ENCODE data around the gene CFAP100. TPM values are rescaled to one million over a fixed set of nuclear protein-coding genes. Genes with fewer than 3 reads are reported as not detected.

The CFAP100 gene
- total RNA-seq (2014; rRNA removed; shearing (Covaris generic)): 0.64 and 2.3 TPM in 2 replicates

DNA sequence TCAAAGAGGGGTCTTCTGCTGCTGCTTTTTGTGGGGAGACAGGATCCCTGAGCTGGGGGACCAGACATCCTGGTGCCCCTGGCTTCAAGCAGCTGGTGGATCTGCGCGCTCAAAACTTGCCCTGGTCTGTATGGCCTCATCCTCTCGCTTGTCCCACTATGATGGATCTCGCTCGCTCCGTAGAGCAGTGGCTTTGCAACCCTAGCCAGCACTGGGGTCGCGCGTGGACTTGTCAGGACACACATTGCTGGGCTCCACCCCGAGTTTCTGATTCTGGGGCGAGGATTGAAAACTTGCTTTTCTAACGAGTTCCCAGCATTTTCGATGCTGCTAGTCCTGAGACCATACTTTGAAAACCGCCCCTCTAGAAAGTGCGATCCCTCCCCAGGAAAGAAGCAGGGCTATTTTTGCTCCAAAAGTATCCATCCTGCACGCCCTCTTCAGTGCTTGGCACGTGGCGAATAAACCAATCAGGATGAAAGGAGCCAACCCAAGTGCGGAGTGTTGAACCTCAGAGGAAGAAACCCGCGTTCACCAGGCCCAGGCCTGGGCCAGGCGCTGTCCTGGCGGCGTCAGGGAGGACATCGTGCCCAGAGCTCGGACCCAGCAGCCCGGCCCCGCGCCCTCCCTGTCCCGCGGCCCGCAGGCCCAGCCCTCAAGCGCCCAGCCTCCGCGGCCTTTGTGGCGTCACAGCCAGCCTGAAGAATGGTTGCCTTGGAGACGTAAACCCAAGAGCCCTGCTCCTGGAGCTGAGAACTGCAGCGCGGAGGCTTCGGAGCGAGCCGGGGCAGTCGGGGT is at the start of gene CFAP100:
Gene CFAP100 (plus strand): TSS at position 731 of the 798 bp plus-strand sequence. CDS start 1,092 bp downstream, outside the sequence.
- DNase-seq (ENCODE audit: low spot score): no peak

DNA sequence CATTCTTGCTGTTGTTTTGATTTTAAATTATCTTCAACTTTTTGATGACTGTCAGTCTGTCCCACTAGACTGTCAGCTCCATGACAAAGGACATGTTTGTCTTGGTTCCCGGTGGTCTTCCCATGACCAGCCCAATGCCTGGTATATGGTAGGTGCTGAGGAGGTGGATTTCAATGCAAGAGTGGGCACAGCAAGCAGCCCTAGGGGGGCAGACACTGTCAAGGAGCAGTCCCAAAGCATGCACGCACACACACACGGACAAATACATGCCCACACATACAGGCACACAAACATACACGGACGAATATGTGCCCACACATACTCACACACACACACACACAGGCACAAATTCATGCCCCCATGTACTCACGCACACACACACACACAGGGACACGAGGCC is 49.5 kb upstream of the CFAP100 start:
- no peak for DNase-seq (ENCODE audit: low spot score)

DNA sequence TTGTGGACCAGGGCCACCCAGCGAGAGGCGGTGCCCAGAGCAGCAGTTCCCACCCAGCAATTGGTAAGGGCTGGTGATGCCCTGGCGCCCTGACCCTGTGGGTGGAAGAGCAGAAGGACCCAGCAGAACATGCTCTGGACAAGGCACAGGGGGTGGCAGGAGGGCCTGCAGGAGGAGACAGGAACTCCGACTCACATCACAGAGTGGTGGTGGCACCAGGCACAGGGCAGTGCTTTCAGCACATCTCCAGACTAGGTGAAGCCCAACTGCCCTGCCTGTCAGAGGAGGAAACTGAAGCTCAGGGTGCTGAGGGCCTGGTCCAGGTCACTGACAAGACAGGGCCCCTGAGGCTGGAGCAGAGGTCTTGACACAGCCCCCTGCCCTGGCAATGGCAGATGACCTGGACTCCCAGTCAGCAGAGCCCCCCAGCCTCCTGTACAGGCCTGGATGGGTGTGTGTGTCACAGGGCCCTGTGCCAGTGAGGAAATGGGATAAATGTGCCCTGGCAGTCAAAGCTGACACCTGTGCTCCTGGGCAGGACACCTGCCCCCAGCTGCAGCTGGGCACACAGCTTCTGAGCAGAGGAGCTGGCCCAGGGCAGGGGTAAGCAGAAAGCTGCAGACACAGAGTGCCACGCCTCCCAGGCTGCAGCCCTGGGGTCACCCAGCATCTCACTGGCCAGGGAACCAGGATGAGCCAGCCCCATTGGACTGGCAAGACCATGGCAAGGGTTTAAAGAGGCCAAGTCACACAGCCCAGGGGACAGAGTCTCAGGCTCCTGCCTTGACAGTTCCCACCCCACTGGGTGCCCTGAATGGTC is 48.9 kb upstream of the CFAP100 start:
- DNase-seq (ENCODE audit: low spot score): no peak

DNA sequence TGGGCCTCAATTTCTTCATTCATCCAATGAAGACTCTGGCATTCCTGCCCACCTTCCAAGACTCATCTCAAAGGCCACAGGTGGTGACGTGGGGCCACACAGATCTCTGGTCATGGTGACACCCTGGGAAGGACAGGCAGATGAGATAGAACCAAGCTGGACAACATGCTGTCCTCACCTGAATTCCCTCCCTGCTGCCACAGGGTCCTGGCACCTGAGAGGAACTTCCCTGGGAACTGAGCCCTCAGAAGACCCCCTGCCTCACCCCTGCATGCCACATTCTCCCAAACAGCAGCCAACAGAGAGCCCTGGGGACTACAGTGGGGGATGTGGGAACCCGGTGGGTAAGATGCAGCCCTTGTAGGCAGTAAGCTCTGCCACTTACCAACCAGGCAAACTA is 48.2 kb upstream of the CFAP100 start:
- no peak for DNase-seq (ENCODE audit: low spot score)

DNA sequence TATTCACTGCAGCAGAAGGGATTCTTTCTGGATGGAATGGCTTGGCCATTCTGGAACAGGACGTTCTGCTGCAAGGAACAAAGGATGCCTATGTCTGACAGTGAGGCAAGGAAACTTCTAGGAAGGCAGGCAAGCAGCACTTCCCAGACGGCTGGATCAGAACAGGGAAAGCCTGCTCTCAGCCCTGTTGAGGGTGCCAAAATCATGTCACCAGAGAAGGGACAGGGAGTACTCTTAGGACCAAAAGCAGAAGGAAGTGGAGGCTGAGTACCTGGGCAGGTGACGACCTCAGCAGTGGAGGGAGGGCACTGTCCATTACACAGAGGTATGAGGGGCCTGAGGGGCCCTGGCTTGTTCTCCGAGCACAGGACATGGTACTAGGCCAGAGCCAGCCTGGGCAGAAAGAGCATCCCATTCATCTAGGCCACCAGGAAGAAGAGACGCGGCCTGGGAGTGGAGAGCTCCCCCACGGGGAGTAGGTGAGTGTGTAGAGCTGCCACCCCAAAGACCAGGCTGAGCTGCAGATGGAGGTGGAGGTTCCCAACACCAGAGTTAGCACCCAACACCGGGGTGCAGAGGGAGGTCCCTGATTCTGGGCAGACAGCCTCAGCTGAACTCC is 47.1 kb upstream of the CFAP100 start:
- DNase-seq (ENCODE audit: low spot score): no peak

DNA sequence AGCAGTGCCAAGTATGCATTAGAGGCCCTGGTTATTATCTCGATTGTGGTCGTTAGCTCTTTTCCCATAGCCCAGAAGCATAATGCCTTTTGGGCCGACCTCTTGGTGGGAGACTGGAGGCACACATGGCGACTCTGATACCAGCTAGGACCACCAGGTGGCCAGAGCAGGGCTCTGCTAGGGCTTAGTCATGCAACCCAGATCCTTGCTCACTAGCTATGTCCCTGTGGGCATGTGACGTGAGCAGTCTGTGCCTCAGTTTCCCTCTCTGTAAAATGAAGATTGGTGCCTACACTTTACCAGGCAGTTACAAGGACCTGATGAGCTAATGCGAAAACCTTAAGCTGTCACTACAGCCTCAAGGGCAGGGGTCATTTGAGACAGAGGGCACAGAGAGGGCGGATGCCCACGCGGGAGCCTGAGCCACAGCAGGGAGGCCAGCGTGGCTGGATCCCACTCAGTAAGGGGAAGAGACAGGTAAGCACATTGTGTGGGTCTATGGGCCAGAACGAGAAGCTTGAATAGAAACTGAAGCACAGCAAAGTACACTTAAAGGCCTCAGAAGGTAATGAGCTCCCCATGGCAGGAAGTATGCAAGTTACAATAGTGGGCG is 46.3 kb upstream of the CFAP100 start:
- peak; percentile 47 for DNase-seq (ENCODE audit: low spot score)

DNA sequence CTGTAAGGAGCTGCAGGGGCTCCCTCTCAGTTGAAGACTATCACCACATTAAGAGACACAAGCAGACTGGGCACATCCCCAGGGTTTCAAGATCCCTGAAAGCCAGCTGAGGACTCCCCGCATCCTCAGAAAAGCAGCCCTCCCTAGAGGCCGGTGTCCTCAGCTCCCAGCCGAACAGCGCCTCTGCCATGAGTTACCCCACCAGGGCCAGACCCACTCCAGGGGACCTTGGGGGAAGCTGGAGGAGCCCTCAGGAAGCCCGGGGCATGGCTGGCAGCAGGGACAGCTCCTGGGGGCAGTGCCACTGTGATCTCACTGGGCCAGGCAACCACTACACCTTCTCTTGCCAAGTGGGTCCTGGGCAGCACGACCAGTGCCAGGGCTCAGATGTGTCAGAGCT is 45.6 kb upstream of the CFAP100 start:
- DNase-seq (ENCODE audit: low spot score): no peak

DNA sequence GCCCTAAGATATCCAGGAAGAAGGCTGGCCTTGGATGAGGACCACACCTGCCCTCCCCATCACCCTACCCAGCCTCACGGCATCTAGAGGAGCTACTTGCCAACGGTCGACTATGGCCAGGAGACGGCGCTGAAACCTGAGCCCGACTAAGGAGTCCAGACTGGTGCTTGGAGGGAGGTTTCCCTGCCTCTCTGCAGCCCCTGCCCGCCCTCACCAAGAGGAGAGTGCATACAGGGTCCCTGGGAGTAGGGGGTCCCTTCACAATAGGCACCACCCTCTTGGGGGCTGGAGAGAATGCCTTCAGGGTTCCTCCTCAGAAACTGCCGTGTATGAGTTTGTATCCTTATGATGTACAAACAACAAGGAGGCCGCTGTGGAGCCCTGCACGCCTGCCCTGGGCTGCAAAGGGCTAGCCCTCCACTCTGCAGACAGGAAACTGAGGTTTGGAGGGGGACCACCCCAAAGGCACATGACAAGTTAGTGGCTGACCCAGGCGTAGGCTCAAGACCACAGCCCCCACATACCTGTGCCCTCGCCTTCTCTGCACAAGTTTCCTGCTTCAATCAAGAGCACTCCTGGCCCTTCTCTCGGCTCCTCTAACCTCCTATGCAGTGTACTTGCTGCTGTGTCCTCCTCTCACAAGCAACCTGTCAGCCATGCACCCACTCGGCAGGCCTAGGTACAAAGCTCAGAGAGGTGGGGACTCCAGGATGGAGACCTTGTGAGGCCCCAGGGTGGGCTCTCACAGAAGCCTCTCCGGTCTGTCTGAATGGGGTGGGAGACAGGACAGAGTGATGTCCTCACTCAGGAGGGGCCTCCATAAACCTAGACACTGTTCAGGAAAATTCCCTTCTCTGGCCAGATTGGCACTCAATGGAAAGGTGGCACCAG is 44.9 kb upstream of the CFAP100 start:
- DNase-seq (ENCODE audit: low spot score): no peak

DNA sequence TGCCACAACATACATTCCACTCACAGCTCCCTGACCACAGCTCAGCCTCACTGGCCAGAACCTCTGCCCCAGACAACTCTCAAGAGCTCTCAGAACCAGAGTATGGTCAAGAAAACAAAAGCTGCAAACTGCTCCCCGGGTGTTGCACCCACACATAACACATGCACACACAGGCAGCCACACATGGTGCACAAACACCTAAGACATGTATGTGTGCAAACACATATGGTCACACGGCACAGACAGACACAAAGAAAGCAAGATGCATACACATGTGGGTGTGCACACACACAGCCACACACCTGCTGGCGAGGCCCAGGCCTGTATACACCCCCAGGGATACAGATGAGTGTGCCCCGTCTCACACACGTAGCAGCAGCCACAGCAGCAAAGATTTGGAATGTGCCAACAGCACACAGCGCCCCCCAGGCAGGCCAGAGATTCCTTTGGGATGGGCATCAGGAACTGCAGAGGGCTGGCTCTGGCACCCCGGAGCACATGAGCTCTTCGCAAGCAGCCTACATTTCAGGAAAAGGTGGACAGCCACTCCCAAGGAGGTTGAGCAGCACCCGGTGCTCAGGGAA is 44.1 kb upstream of the CFAP100 start:
- DNase-seq (ENCODE audit: low spot score): no peak

DNA sequence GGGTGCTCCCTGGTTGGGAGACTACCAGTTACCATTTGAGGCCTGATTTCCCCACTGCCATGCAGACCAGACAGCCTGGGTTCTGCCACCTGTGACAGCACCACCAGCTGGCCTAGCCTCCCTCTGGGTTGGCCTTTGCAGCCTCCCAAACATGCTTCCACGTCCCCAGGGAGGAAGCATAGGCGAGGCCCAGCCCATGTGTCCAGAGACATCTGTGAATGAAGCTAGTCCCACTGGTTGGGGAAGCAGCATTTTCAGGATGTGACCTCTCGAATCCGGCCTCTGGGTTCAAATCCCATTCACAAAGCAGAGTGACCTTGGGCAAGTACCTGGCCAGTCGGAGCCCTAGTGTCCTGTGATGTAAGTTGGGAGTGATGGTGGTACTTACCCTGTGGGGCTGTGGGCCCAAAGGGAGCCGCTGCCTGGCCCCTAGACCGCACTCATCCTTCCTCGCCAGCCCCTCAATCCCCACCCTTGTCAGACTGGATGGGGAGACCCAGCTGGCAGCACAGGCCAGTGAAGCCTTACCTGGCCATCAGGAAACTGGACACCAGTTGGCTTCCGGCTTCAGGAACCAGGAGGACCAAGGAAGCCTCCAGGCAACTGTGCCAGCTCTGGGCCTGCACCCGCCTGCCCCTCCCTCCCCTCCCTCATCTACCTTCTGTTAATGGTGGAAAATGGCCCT is 43.5 kb upstream of the CFAP100 start:
- DNase-seq (ENCODE audit: low spot score): no peak

DNA sequence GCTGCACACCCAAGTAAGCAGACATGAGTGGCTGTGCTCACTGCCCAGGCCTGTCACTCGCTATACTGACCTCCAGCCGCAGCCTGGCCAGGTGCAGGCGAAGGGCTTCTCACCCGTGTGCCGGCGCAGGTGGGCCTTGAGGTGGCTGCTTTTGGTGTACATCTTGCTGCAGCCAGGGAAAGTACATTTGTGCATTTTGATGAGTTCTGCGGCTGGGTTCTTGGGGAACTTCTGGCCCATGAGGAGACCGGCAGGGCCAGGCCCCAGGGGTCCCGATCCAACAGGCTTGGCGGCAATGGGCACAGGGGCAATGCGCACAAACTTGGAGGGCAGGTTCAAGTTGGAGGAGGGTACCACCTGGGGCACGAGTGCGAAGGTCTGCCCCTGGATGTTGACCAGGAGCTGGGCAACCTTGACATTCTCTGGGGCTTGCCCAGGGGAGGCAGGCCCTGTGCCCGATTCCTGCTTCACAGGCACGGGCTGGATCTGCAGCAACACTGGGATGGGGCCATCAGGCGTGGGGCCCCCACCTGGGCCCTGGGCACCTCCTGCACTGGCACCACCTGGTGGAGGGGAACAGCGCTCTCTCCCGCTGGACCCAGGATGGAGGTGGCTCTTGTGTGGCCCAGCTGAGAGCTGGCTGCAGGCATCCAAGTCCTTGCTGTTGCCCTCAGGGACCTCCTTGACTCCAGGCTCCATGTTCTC is 42.8 kb upstream of the CFAP100 start:
- DNase-seq (ENCODE audit: low spot score): no peak

DNA sequence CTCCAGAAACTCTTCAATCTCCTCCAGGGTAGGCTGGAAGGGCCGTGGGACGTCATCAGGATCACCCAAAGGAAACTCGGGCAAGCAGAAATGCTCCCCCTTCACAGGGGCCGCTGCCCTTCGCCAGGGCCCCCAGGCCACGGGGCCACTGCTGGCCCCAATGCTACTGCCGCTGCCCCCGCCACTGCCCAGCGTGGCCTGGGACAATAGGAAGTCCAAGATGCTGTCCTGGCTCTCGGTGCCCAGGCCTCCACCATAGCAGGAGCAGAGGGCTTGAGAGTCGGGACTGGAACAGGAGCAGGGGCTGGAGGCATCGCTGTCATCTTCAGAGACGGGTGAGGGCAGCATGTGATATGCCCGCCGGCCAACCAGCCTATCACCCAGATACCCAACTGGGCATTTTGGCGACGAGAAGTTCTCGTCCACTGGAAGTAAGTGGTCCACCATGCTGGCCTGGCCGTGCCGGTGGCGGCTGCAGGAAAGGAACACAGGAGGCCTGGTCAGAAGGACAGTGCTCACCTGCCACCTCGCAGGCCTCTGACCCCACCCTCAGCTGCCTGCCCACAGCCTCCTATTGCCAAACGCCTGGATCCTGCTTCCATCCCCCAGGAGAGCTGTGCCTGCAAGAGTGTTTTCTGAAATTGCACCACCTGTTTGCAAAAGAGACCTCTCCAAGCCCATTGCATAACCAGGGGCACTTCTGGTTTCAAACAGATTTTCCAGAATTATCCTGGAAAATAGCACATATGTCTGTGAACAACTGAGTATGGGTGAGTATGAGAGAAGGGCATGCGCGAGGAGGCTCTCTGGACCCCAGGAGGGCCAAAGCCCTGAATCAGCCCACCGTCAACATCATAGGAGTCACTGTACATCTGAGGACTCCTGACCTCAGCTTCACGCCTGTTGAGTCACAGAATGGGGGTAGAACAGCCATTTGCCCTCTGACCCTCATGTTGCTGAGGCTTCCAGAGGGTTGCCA is 41.9 kb upstream of the CFAP100 start:
- DNase-seq (ENCODE audit: low spot score): no peak

DNA sequence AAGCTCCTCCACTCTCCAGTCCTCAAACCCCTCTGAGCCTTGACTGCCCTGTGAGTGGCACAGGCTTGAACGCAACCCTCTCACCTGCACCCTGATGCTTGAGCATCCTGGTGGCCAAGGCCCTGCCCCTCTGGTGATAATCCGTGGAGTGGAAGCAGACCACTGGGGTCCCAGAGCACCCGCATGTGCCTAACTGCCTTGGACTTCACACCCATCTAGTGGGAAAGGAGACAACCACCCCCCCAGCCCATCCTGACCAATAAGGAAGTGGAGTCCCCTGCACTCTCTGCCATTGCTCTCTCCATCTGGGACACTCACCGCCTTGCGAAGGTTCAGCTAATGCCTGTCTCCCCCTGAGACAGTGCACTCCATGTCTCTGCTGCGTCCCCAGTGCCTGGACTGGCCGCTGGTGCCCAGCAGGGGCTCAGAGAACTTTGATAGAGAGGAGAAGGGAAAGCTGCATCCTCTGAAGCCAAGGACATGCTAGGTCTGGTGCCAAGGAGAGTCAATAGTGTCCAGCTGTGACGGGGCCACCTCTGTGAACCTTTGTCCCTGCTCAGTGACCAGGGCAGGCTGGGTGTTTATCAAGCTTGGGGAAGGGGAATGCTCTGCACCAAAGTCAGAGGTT is 40.9 kb upstream of the CFAP100 start:
- DNase-seq (ENCODE audit: low spot score): no peak

DNA sequence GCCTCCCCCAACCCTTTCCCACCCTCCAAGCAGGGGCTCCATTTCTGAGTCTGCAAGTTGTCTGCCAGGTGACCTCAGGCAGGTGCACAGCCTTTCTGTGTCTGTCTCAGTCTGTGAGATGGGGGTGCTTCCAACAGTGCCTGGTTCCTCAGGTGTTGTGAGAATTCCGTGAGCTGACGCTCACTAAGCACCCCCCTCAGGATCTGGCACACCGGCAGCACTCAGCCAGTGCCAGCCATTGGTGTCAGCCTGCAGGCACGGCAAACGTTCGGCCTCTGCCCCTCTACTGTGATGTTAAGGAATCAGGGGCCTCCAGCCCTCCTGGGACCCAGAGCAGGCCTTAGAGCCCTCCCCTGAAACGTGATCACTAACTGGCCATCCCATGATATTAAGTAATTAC is 39.9 kb upstream of the CFAP100 start:
- DNase-seq (ENCODE audit: low spot score): no peak

DNA sequence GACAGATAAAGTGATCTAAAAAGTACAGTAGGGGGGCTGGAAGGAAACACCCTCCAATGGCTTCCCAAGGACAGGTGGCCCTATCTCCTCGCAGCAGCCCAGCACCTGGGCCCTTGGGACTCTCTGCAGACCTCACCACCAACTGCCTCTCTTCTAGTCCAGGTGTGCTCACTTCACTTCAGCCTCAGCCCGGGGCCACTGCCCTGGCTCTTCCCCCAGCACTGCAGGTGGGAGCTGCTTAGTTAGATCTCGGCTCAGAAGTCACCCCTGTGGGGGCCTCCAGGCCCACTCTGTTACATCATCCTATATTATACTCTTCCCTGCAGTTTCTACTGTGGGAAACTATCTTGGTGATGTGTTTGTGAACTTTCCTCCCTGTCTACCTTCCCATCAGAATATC is 39.5 kb upstream of the CFAP100 start:
- no peak for DNase-seq (ENCODE audit: low spot score)

DNA sequence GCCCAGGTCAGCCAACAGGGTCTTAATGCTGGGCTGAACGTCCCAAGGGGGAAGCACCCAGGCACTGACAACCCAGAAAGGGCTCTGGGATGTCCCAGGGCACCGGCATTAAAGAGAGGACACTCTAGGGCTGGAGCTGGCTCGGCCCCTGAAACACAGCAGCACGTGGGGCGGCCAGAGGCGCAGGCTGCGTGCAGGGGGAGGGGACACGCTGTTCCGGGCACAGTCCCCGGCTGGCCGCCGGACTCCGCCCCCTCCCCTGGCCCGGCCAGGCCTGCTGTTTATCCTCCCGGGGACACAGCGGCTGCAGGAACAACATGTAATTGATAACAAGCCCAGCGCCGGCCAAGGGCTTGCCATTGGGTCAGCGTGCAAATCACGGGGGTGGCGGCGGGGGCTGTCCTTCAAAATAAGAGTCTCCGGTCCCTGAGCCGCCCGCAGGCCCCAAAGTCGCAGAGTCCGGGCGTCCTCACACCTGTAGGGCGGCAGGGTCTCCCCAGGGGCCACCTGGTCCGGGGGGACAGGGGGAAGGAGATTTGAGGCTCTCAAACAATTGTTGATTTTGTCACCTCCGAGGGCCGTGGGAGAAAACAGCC is 38.8 kb upstream of the CFAP100 start:
- DNase-seq (ENCODE audit: low spot score): peak; percentile 78

All from HT-29 (cell line).